ENCODE measurements around the gene CDH4. TPM values are rescaled to one million over a fixed set of nuclear protein-coding genes. Genes with fewer than 3 reads are reported as not detected.

CDH4 gene
- total RNA-seq, 4 donors from 2014 or later = 0.71 to 4.2 (median 2.9) TPM

- no peak for DNase-seq (ENCODE audit: low spot score in 2 of 2)
- no peak overlapping the region for H3K4me3 ChIP-seq (ENCODE audit: low read depth, poor library complexity, severe bottlenecking)
- intact Hi-C loops (cut with DNase I; ENCODE audit: low total_unique reads) = no loop called here
- TF ChIP-seq CTCF (IDR thresholded peaks at IDR 0.05) (no peak), POLR2A (IDR thresholded peaks at IDR 0.05) (no peak)
- WGBS, 2 donors = 0 to 94% methylated on average over 1 of the region's 1 CpG
Observed at GRCh38 chr20:61890210-61890609, 638.1 kb downstream of the CDH4 start.

DNA sequence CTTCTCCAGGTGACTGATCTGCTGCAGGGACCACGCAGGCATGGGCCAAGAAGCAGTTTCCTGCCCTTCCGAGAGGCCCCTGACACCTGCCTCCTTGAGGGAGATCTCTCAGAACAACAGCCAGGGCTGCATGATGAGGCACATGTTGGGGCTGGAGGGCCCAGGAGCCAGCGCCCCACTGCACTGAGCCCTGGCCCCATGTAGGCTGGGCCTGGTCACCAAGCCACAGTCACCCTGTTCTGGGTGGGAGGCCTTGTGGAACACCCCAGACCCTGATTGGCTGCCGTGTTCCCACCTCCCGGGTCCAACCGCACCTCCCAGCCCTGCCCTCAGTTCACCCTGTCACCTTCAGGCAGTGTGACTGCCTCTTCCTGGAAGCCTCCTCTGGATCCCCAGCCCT is 639.4 kb downstream of the CDH4 start:
- no peak overlapping the region for H3K4me3 ChIP-seq (ENCODE audit: low read depth, poor library complexity, severe bottlenecking)
- TF ChIP-seq CTCF (IDR thresholded peaks at IDR 0.05) (no peak), POLR2A (IDR thresholded peaks at IDR 0.05) (no peak)
- intact Hi-C loops (cut with DNase I; ENCODE audit: low total_unique reads) = no loop called here
- 69 to 88% methylated on average over 6 of the region's 6 CpGs for WGBS, 2 donors
- DNase-seq (ENCODE audit: low spot score in 2 of 2) = no peak

GRCh38 chr20:61891916-61892649 is 640.0 kb downstream of the CDH4 start:
- TF ChIP-seq CTCF (IDR thresholded peaks at IDR 0.05) (no peak), POLR2A (IDR thresholded peaks at IDR 0.05) (no peak)
- intact Hi-C loops (cut with DNase I; ENCODE audit: low total_unique reads) = no loop called here

DNA sequence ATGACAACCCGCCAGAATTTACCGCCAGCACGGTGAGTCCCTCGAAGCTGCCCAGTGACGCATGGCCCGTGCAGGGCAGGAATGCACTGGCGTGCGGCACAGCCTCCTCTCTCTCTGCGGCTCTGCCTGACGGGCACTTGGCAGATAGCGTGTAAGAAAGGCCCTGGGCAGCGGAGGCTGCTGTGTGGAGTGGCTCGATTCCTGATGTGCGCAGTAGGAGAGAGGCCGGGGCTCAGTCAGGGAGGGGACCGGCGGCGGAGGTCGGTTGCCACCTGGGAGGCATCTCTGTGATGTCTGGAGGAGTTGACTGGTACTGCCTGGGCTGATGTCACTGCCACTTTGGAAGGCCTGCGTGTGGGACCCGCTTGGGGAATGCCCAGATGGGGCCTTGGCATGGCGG is 643.0 kb downstream of the CDH4 start:
- intact Hi-C loops (cut with DNase I; ENCODE audit: low total_unique reads) = no loop called here
- DNase-seq (ENCODE audit: low spot score in 2 of 2) = no peak
- WGBS, 2 donors = 84 to 92% methylated on average over 19 to 22 of the region's 22 CpGs
- H3K4me3 ChIP-seq (ENCODE audit: low read depth, poor library complexity, severe bottlenecking) = no peak overlapping the region
- no peak for TF ChIP-seq POLR2A (IDR thresholded peaks at IDR 0.05)
- no peak for TF ChIP-seq CTCF (IDR thresholded peaks at IDR 0.05)

More at GRCh38 chr20:61891916-61892649, 640.0 kb downstream of the CDH4 start:
- 80 to 83% methylated on average over 6 of the region's 6 CpGs for WGBS, 2 donors
- no peak for DNase-seq (ENCODE audit: low spot score in 2 of 2)
- no peak overlapping the region for H3K4me3 ChIP-seq (ENCODE audit: low read depth, poor library complexity, severe bottlenecking)

- no peak overlapping the region for H3K4me3 ChIP-seq (ENCODE audit: low read depth, poor library complexity, severe bottlenecking)
- 68 to 77% methylated on average over 9 to 12 of the region's 13 CpGs for WGBS, 2 donors
- DNase-seq (ENCODE audit: low spot score in 2 of 2) = no peak
- intact Hi-C loops (cut with DNase I; ENCODE audit: low total_unique reads) = no loop called here
- TF ChIP-seq POLR2A (IDR thresholded peaks at IDR 0.05) (no peak), CTCF (IDR thresholded peaks at IDR 0.05) (no peak)
Observed at GRCh38 chr20:61895686-61896057, 643.6 kb downstream of the CDH4 start.
